HEK293 (cell line): ENCODE results near the gene BMP2K.

Experiments used
- CTCF ChIA-PET: fragments of 350-600 bp; formaldehyde crosslinking; extraction: SDS; loops from one replicate; lab custom pipeline; 2021; ENCODE audit warnings: antibody characterized with exemption; lab: Yijun Ruan, JAX
- POLR2A ChIA-PET: fragments of 300-600 bp; formaldehyde crosslinking; extraction: SDS; loops from one replicate; lab custom pipeline; 2020; ENCODE audit warnings: antibody characterized with exemption, inconsistent platforms; lab: Yijun Ruan, JAX
- H3K27ac ChIP-seq: fragments of 200-500 bp; sonication (Bioruptor generic); 2 replicates; pipeline ENCODE4 v1.5.1; 2014; ENCODE audit warnings: low read depth, low read length, control low read depth, inconsistent platforms; ENCODE audit errors: extremely low read depth
- H3K36me3 ChIP-seq, 2 experiments: fragments of 200-500 bp in 1 of 2; sonication (Bioruptor generic) in 1 of 2; 1 replicate in 1 of 2; 2 replicates in 1 of 2; pipeline ENCODE4 v1.5.1; 2014 to 2017; ENCODE audit warnings: inconsistent platforms in 2 of 2, low read length in 2 of 2; ENCODE audit not compliant: control insufficient read depth in 2 of 2, insufficient read depth in 1 of 2
- H3K4me1 ChIP-seq: fragments of 200-500 bp; sonication (Bioruptor generic); 2 replicates; pipeline ENCODE4 v1.5.1; 2014; ENCODE audit warnings: mild to moderate bottlenecking, low read length, inconsistent platforms; ENCODE audit not compliant: control insufficient read depth, insufficient read depth
- H3K4me3 ChIP-seq: 2 replicates; pipeline ENCODE4 v1.5.1; 2011; ENCODE audit warnings: low read depth, mild to moderate bottlenecking, control low read depth, low read length, moderate library complexity
- H3K9me3 ChIP-seq: fragments of 200-500 bp; sonication (Bioruptor generic); 2 replicates; pipeline ENCODE4 v1.5.1; 2014; ENCODE audit warnings: low read depth, low read length, inconsistent platforms; ENCODE audit not compliant: control insufficient read depth, insufficient read depth
- BCL11B ChIP-seq: fragments of 450-650 bp; formaldehyde crosslinking; IDR thresholded peaks from 2 replicates; pipeline ENCODE4 v1.5.1; 2016; ENCODE audit warnings: low read depth, missing biosample characterization, missing genetic modification characterization
- GLI4 ChIP-seq: fragments of 450-650 bp; formaldehyde crosslinking; IDR thresholded peaks from 2 replicates; pipeline ENCODE4 v1.5.1; 2016; ENCODE audit warnings: missing biosample characterization, missing genetic modification characterization
- GLIS2 ChIP-seq: fragments of 450-650 bp; formaldehyde crosslinking; IDR thresholded peaks from 2 replicates; pipeline ENCODE4 v1.5.1; 2016; ENCODE audit warnings: missing biosample characterization, missing genetic modification characterization
- HOXA7 ChIP-seq: sonication (generic); formaldehyde crosslinking; IDR thresholded peaks from 2 replicates; pipeline ENCODE4 v1.8.1; 2022; ENCODE audit warnings: missing genetic modification reagents, borderline replicate concordance
- INSM2 ChIP-seq: fragments of 450-650 bp; formaldehyde crosslinking; IDR thresholded peaks from 2 replicates; pipeline ENCODE4 v1.5.1; 2016; ENCODE audit warnings: missing biosample characterization, missing genetic modification characterization
- MZF1 ChIP-seq: fragments of 450-650 bp; formaldehyde crosslinking; IDR thresholded peaks from 2 replicates; pipeline ENCODE4 v1.5.1; 2017; ENCODE audit warnings: missing biosample characterization, missing genetic modification characterization, borderline replicate concordance
- ZBTB1 ChIP-seq: fragments of 450-650 bp; formaldehyde crosslinking; IDR thresholded peaks from 2 replicates; pipeline ENCODE4 v1.5.1; 2016; ENCODE audit warnings: missing biosample characterization, missing genetic modification characterization
- ZBTB21 ChIP-seq: fragments of 450-650 bp; formaldehyde crosslinking; IDR thresholded peaks from 2 replicates; pipeline ENCODE4 v1.5.1; 2017; ENCODE audit warnings: missing biosample characterization, missing genetic modification characterization
- ZBTB26 ChIP-seq: fragments of 450-650 bp; formaldehyde crosslinking; optimal IDR thresholded peaks from 2 replicates; pipeline ENCODE3; 2016; ENCODE audit warnings: missing biosample characterization, mild to moderate bottlenecking, missing genetic modification characterization
- ZBTB7A ChIP-seq: fragments of 450-650 bp; formaldehyde crosslinking; IDR thresholded peaks from 2 replicates; pipeline ENCODE4 v1.5.1; 2016; ENCODE audit warnings: low read depth, missing biosample characterization, missing genetic modification characterization
- ZNF112 ChIP-seq: fragments of 450-650 bp; formaldehyde crosslinking; IDR thresholded peaks from 2 replicates; pipeline ENCODE4 v1.5.0; 2017; ENCODE audit warnings: missing biosample characterization, missing genetic modification characterization
- ZNF114 ChIP-seq: fragments of 450-650 bp; formaldehyde crosslinking; IDR thresholded peaks from 2 replicates; pipeline ENCODE4 v1.5.0; 2017; ENCODE audit warnings: missing biosample characterization, missing genetic modification characterization
- ZNF140 ChIP-seq: fragments of 450-650 bp; formaldehyde crosslinking; IDR thresholded peaks from 2 replicates; pipeline ENCODE4 v1.5.1; 2016; ENCODE audit warnings: missing biosample characterization, missing genetic modification characterization
- ZNF26 ChIP-seq: fragments of 450-650 bp; formaldehyde crosslinking; IDR thresholded peaks from 2 replicates; pipeline ENCODE4 v1.5.1; 2016; ENCODE audit warnings: missing biosample characterization, missing genetic modification characterization
- ZNF394 ChIP-seq: fragments of 450-650 bp; formaldehyde crosslinking; IDR thresholded peaks from 2 replicates; pipeline ENCODE4 v1.5.1; 2016; ENCODE audit warnings: missing biosample characterization, missing genetic modification characterization, mild to moderate bottlenecking, moderate library complexity, borderline replicate concordance
- ZNF473 ChIP-seq: fragments of 450-650 bp; formaldehyde crosslinking; IDR thresholded peaks from 2 replicates; pipeline ENCODE4 v1.5.1; 2017; ENCODE audit warnings: missing biosample characterization, missing genetic modification characterization
- ZNF501 ChIP-seq: fragments of 450-650 bp; formaldehyde crosslinking; IDR thresholded peaks from 2 replicates; pipeline ENCODE4 v1.5.1; 2016; ENCODE audit warnings: missing biosample characterization, missing genetic modification characterization
- ZNF510 ChIP-seq: fragments of 450-650 bp; formaldehyde crosslinking; IDR thresholded peaks from 2 replicates; pipeline ENCODE4 v1.5.1; 2018; ENCODE audit warnings: mild to moderate bottlenecking, missing genetic modification characterization, missing biosample characterization; ENCODE audit not compliant: insufficient replicate concordance
- ZNF529 ChIP-seq: fragments of 450-650 bp; formaldehyde crosslinking; IDR thresholded peaks from 2 replicates; pipeline ENCODE4 v1.5.1; 2017; ENCODE audit warnings: missing genetic modification characterization, missing biosample characterization; ENCODE audit not compliant: insufficient replicate concordance
- ZNF571 ChIP-seq: fragments of 450-650 bp; formaldehyde crosslinking; IDR thresholded peaks from 2 replicates; pipeline ENCODE4 v1.5.0; 2017; ENCODE audit warnings: missing biosample characterization, missing genetic modification characterization
- ZNF600 ChIP-seq: fragments of 450-650 bp; formaldehyde crosslinking; IDR thresholded peaks from 2 replicates; pipeline ENCODE4 v1.5.1; 2016; ENCODE audit warnings: missing biosample characterization, missing genetic modification characterization
- ZNF610 ChIP-seq: fragments of 450-650 bp; formaldehyde crosslinking; IDR thresholded peaks from 2 replicates; pipeline ENCODE4 v1.5.1; 2016; ENCODE audit warnings: missing biosample characterization, missing genetic modification characterization, borderline replicate concordance
- ZNF623 ChIP-seq: fragments of 450-650 bp; formaldehyde crosslinking; IDR thresholded peaks from 2 replicates; pipeline ENCODE4 v1.5.1; 2016; ENCODE audit warnings: missing biosample characterization, missing genetic modification characterization
- ZNF629 ChIP-seq: fragments of 450-650 bp; formaldehyde crosslinking; IDR thresholded peaks from 2 replicates; pipeline ENCODE4 v1.5.1; 2017; ENCODE audit warnings: missing biosample characterization, missing genetic modification characterization
- ZNF660 ChIP-seq: fragments of 450-650 bp; IDR thresholded peaks from 2 replicates; pipeline ENCODE4 v1.5.1; 2018; ENCODE audit warnings: missing biosample characterization, mild to moderate bottlenecking, missing genetic modification characterization
- ZNF777 ChIP-seq: fragments of 450-650 bp; formaldehyde crosslinking; IDR thresholded peaks from 2 replicates; pipeline ENCODE4 v1.5.1; 2017; ENCODE audit warnings: missing biosample characterization, missing genetic modification characterization, borderline replicate concordance
- ZNF792 ChIP-seq: fragments of 450-650 bp; formaldehyde crosslinking; IDR thresholded peaks from 2 replicates; pipeline ENCODE4 v1.5.1; 2016; ENCODE audit warnings: missing biosample characterization, missing genetic modification characterization
- ZSCAN4 ChIP-seq: fragments of 450-650 bp; formaldehyde crosslinking; IDR thresholded peaks from 2 replicates; pipeline ENCODE4 v1.5.1; 2017; ENCODE audit warnings: missing biosample characterization, missing genetic modification characterization

Gene BMP2K

GRCh38 chr4:78889955-78890354 lies 113.8 kb downstream of the BMP2K start:
- Histone ChIP-seq H3K4me3 (no peak overlapping the region), H3K4me1 (no peaks in the 10 kb centered on the region), H3K9me3 (no peaks in the 10 kb centered on the region), H3K36me3 (peaks cover 7 to 33% of the 10 kb centered on the region in 2 experiments; a peak in 2 of 3 replicates), H3K27ac (no peak overlapping the region)
- no peak for TF ChIP-seq GLIS2 (tag by site-specific recombination)
- TF ChIP-seq ZBTB7A (tag by site-specific recombination) = no peak
- TF ChIP-seq BCL11B (tag by site-specific recombination) = no peak
- no peak for TF ChIP-seq INSM2 (tag by site-specific recombination)
- no peak for TF ChIP-seq ZNF112 (tag by site-specific recombination)
- TF ChIP-seq ZNF501 (tag by site-specific recombination) = no peak
- no peak for TF ChIP-seq ZNF600 (tag by site-specific recombination)
- TF ChIP-seq ZNF26 (tag by site-specific recombination) = no peak
- TF ChIP-seq MZF1 (tag by site-specific recombination) = no peak
- TF ChIP-seq ZBTB21 = no peak
- TF ChIP-seq ZBTB26 (tag by site-specific recombination) = no peak
- no peak for TF ChIP-seq ZSCAN4
- no peak for TF ChIP-seq ZNF777 (tag by site-specific recombination)
- TF ChIP-seq ZNF792 (tag by site-specific recombination) = no peak
- POLR2A ChIA-PET = no interaction called here
- CTCF ChIA-PET = no interaction called here

GRCh38 chr4:78899302-78899701 lies 123.2 kb downstream of the BMP2K start:
- CTCF ChIA-PET = no interaction called here
- Histone ChIP-seq H3K4me1 (no peaks in the 10 kb centered on the region), H3K9me3 (no peaks in the 10 kb centered on the region), H3K27ac (no peak overlapping the region), H3K36me3 (peaks cover 0 to 6% of the 10 kb centered on the region in 2 experiments; a peak in 1 of 3 replicates), H3K4me3 (no peak overlapping the region)
- POLR2A ChIA-PET = no interaction called here
- TF ChIP-seq ZNF529 (tag by site-specific recombination) = no peak

GRCh38 chr4:78901882-78902281 lies 125.7 kb downstream of the BMP2K start:
- Histone ChIP-seq H3K9me3 (no peaks in the 10 kb centered on the region), H3K36me3 (no peaks in the 10 kb centered on the region), H3K4me1 (no peaks in the 10 kb centered on the region), H3K27ac (no peak overlapping the region), H3K4me3 (no peak overlapping the region)
- ChIA-PET POLR2A (no interaction called here), CTCF (no interaction called here)
- TF ChIP-seq ZNF394 = no peak
- no peak for TF ChIP-seq HOXA7 (CRISPR knock-in tag)
- no peak for TF ChIP-seq ZNF623 (tag by site-specific recombination)
- TF ChIP-seq ZNF610 (tag by site-specific recombination) = no peak
- no peak for TF ChIP-seq ZNF571
- no peak for TF ChIP-seq GLI4 (tag by site-specific recombination)
- TF ChIP-seq ZNF660 (tag by site-specific recombination) = no peak
- TF ChIP-seq ZNF510 (tag by site-specific recombination) = no peak
- TF ChIP-seq ZNF140 (tag by site-specific recombination) = no peak
- no peak for TF ChIP-seq ZNF473 (tag by site-specific recombination)
- TF ChIP-seq ZNF114 (tag by site-specific recombination) = no peak
- no peak for TF ChIP-seq ZNF629 (tag by site-specific recombination)
- TF ChIP-seq ZBTB1 (tag by site-specific recombination) = no peak
